HepG2 (cell line): Measurements from ENCODE around the gene SLC9A1. TPM values are rescaled to one million over a fixed set of nuclear protein-coding genes. Genes with fewer than 3 reads are reported as not detected.

Experiments used
- ARID2 ChIP-seq: sonication (generic); formaldehyde crosslinking; IDR thresholded peaks from 2 replicates; pipeline ENCODE4 v1.8.1; 2022; ENCODE audit warnings: mild to moderate bottlenecking, missing genetic modification reagents, borderline replicate concordance
- FOXK2 ChIP-seq: fragments of 450-650 bp; IDR thresholded peaks from 2 replicates; pipeline ENCODE4 v1.6.1; 2016
- FOXO4 ChIP-seq: sonication (generic); formaldehyde crosslinking; conservative IDR thresholded peaks from 2 replicates; pipeline ENCODE4 v1.8.1; 2023; ENCODE audit warnings: missing genetic modification reagents
- GATA4 ChIP-seq: sonication (generic); IDR thresholded peaks from 2 replicates; pipeline ENCODE4 v1.6.1; 2016; ENCODE audit warnings: antibody characterized with exemption, low read depth, borderline replicate concordance
- HES4 ChIP-seq: sonication (generic); formaldehyde crosslinking; IDR thresholded peaks from 2 replicates; pipeline ENCODE4 v1.9.0; 2021; ENCODE audit warnings: mild to moderate bottlenecking, missing genetic modification reagents, borderline replicate concordance
- IRF9 ChIP-seq: sonication (generic); formaldehyde crosslinking; IDR thresholded peaks from 2 replicates; pipeline ENCODE4 v1.8.0; 2022; ENCODE audit warnings: missing genetic modification reagents, mild to moderate bottlenecking, borderline replicate concordance
- KDM3A ChIP-seq: IDR thresholded peaks from 2 replicates; pipeline ENCODE4 v1.6.1; 2018; ENCODE audit warnings: low read depth, missing compliant biosample characterization
- KLF6 ChIP-seq: IDR thresholded peaks from 2 replicates; pipeline ENCODE4 v1.8.0; 2016; ENCODE audit warnings: missing biosample characterization, missing genetic modification reagents
- NR3C1 ChIP-seq: sonication (generic); formaldehyde crosslinking; IDR thresholded peaks from 2 replicates; pipeline ENCODE4 v1.4.0; 2020; ENCODE audit warnings: missing genetic modification reagents
- POLR2AphosphoS2 ChIP-seq: IDR thresholded peaks from 2 replicates; pipeline ENCODE4 v1.6.1; 2011; ENCODE audit warnings: low read depth, low read length, improper control_type of control experiment
- SKIL ChIP-seq: sonication (generic); formaldehyde crosslinking; IDR thresholded peaks from 2 replicates; pipeline ENCODE4 v1.8.0; 2022; ENCODE audit warnings: missing genetic modification reagents, mild to moderate bottlenecking, moderate library complexity, borderline replicate concordance
- ZIK1 ChIP-seq: sonication (generic); formaldehyde crosslinking; IDR thresholded peaks from 2 replicates; pipeline ENCODE4 v1.5.0; 2020; ENCODE audit warnings: mild to moderate bottlenecking, low read depth, missing genetic modification reagents, borderline replicate concordance
- ZNF234 ChIP-seq: sonication (generic); formaldehyde crosslinking; conservative IDR thresholded peaks from 2 replicates; pipeline ENCODE4 v1.5.1; 2020; ENCODE audit warnings: mild to moderate bottlenecking, missing genetic modification reagents
- ZNF687 ChIP-seq: sonication (generic); formaldehyde crosslinking; IDR thresholded peaks from 2 replicates; pipeline ENCODE4 v1.5.1; 2020; ENCODE audit warnings: mild to moderate bottlenecking, missing genetic modification reagents, moderate library complexity
- ZNF766 ChIP-seq: sonication (generic); formaldehyde crosslinking; IDR thresholded peaks from 2 replicates; pipeline ENCODE4 v1.5.0; 2020; ENCODE audit warnings: missing genetic modification reagents, borderline replicate concordance
- ZSCAN9 ChIP-seq: IDR thresholded peaks from 2 replicates; pipeline ENCODE4 v1.6.1; 2016; ENCODE audit warnings: borderline replicate concordance
- polyA plus RNA-seq, 8 experiments: library from polyadenylated mRNA; depleted of rRNA in 3 of 8; stranded (reverse) in 7 of 8; unstranded in 1 of 8; fragments of >200 nt; fragmentation: Illumina TruSeq in 4 of 8; extraction: Trizol in 4 of 8; gene quantifications; 2 replicates each; pipeline versions ENCODE4 v1.2.1 to v1.2.3, GENCODE V29; 2011 to 2016; ENCODE audit warnings: low read depth in 4 of 8, missing spikeins in 1 of 8, mixed read lengths in 1 of 8; ENCODE audit not compliant: insufficient read depth in 1 of 8
- total RNA-seq, 5 experiments: library from RNA; depleted of rRNA; stranded (reverse); fragments of >200 nt; fragmentation: Illumina TruSeq; extraction: Trizol; gene quantifications; 2 replicates each; pipeline ENCODE4 v1.2.3, GENCODE V29; 2016; ENCODE audit warnings: low read depth in 1 of 5
- TF ChIP-seq, protein P1 (sequence below): IDR thresholded peaks from 2 replicates; pipeline ENCODE4 v1.6.1; 2016; ENCODE audit warnings: mild to moderate bottlenecking

Gene SLC9A1
- total and polyA plus RNA-seq, 2 of the 13 experiments (the other 11 are each of a cell fraction or from before 2014, with no cell fraction given) = 1.4 to 2.9 TPM

GRCh38 chr1:27154991-27155781 lies at the start of gene SLC9A1 (continued):
- TF ChIP-seq ZIK1 = 0 out of 2 replicates have a peak, but pooled peaks have one; percentile 76
- peak; percentile 47; the same call in 1 of the 2 replicates for TF ChIP-seq SKIL
- peak; percentile 89 for TF ChIP-seq KLF6
- TF ChIP-seq ZNF766 (CRISPR knock-in tag) = peak; percentile 96
- TF ChIP-seq FOXK2 = no peak
- TF ChIP-seq, protein P1, sequence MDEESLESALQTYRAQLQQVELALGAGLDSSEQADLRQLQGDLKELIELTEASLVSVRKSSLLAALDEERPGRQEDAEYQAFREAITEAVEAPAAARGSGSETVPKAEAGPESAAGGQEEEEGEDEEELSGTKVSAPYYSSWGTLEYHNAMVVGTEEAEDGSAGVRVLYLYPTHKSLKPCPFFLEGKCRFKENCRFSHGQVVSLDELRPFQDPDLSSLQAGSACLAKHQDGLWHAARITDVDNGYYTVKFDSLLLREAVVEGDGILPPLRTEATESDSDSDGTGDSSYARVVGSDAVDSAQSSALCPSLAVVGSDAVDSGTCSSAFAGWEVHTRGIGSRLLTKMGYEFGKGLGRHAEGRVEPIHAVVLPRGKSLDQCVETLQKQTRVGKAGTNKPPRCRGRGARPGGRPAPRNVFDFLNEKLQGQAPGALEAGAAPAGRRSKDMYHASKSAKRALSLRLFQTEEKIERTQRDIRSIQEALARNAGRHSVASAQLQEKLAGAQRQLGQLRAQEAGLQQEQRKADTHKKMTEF (CRISPR knock-in tag) = peak; percentile 94
- TF ChIP-seq IRF9 (CRISPR knock-in tag) = no peak
- 0 out of 2 replicates have a peak, but pooled peaks have one; percentile 66 for TF ChIP-seq HES4 (CRISPR knock-in tag)
- TF ChIP-seq ZSCAN9 (CRISPR knock-in tag) = peak; percentile 95
- no peak for TF ChIP-seq NR3C1 (CRISPR knock-in tag)
- peak; percentile 90 for TF ChIP-seq GATA4
- peak; percentile 86 for TF ChIP-seq KDM3A (CRISPR knock-in tag)
- no peak for TF ChIP-seq ZNF234 (CRISPR knock-in tag)
- peak; percentile 79 for TF ChIP-seq ZNF687 (CRISPR knock-in tag)
- TF ChIP-seq FOXO4 = no peak
- TF ChIP-seq POLR2AphosphoS2 = no peak; the same call in 1 of the 2 replicates
- no peak for TF ChIP-seq ARID2
